GM18526 (cell line): ENCODE data around the gene PDZRN4.

Experiments used
- POLR2A ChIP-seq: IDR thresholded peaks from 3 replicates; pipeline ENCODE4 v1.6.1; 2011; ENCODE audit not compliant: insufficient read length; ENCODE audit errors: extremely low read depth

The PDZRN4 gene

DNA sequence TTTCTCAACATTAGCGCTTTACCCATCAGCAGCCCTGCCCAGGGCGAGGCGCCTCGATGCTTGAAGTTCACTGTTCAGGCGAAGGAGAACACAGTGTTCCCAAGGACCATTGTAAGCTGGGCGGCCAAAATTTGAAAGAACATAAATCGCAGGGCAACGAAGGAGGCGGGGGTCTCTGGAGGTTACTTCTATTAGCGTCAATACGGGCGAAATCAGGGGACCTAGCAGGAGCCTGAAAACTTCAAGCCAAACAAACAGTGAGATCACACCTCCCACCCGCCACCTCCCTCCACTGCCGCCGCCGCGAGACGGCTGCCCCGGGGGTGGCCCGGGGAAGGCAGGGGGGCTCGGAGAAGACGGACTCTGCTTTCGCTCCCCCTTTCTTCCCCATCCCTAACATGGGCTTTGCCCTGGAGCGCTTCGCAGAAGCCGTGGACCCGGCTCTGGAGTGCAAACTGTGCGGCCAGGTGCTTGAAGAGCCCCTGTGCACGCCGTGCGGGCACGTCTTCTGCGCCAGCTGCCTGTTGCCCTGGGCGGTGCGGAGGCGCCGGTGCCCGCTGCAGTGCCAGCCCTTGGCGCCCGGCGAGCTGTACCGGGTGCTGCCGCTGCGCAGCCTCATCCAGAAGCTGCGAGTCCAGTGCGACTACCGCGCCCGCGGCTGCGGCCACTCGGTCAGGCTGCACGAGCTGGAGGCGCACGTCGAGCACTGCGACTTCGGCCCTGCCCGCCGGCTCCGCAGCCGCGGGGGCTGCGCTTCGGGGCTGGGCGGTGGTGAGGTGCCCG is at the start of gene PDZRN4:
Gene PDZRN4 (plus strand): TSS at position 263 of the 783 bp plus-strand sequence.
- TF ChIP-seq POLR2A, result no peak

DNA sequence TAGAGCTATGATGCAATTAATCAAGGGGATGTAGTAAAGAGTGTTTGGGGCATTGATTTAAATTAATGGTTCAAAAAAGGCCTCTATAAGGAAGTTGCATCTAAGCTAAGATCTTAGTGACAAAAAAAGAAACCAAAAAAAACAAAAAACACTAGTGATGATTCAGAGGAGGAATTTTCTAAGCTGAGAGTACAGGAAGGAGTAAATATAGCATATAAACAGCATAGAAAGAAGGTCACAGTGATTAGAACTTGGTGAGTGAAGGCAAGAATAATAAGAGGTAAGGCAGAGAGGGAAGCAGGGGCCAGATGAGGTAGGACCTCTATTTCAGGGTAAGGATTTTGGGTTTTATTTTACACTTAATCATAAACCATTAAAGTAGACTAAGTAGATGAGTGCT is 48.0 kb upstream of the PDZRN4 start:
- no peak for TF ChIP-seq POLR2A

DNA sequence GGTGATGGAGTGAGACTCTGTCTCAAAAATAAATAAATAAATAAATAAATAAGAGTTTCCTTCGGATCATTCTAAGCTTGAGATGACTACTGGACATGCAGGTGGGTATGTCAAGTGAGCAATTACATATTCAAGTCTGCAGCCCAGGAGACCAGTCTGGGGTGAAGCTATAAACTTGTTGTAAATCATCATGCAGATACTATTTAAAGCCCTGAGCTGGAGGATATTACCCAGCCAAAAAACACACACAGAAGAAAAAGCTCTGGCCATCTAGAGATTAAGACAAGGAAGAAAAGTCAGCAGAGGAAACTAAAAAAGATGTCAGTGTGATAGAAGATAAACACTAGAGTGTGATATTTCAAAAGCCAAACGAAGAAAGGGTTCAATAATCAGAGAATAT is 47.0 kb upstream of the PDZRN4 start:
- no peak for TF ChIP-seq POLR2A

DNA sequence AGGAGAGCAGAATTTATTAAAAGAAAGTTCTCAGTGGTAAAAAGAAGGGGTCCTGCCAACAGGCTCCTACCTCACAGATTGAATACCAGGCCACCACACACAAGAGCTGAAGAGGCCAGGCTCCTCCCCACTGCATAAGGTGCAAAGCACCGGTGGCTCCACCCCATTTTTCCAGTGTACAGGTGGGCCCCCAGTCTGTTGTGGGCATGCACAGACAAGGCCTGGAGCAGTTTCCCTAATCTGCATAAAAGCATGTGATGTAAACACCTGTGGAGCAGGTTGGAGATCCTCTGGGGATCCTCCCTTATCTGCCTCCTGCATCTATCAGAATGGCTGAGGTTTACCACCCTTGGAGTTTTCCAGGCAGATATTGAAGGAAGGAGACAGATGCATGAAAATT is 45.7 kb upstream of the PDZRN4 start:
- TF ChIP-seq POLR2A, result no peak

DNA sequence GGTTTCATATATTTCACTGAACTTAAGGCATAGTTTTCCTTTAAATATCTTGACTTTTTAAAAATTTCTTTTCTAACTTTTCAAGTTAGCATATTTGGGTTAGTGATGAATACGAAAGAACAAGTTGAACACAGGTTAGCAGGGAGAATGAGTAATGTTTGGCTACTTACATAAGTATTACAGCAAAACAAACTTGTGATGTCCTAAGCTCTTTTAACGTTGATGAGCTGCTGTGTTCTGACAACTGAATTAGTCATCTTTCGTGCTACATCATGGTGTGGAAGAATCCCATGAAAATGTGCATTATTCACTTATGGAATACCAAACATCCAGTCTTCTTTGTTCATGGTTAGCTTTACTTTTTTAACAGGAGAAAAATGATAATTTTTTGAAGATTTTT is 36.3 kb upstream of the PDZRN4 start:
- no peak for TF ChIP-seq POLR2A

DNA sequence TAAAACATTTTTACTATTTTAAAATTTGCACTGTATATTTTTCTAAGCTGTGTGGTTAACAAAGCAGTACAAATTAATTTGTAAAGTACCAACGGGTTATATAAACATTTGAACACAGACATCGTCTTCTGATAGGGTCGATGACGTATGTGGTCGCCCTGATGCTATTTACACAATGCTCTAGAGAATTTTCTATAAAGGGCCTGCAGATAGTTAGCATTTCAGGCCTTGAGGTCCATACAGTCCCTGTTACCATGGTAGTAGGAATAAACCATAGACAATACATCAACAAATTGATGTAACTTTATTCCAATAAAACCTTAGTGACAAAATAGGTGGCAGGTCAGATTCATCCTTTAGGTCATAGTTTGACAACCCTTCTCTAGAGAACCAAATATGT is 25.7 kb upstream of the PDZRN4 start:
- TF ChIP-seq POLR2A, result no peak

DNA sequence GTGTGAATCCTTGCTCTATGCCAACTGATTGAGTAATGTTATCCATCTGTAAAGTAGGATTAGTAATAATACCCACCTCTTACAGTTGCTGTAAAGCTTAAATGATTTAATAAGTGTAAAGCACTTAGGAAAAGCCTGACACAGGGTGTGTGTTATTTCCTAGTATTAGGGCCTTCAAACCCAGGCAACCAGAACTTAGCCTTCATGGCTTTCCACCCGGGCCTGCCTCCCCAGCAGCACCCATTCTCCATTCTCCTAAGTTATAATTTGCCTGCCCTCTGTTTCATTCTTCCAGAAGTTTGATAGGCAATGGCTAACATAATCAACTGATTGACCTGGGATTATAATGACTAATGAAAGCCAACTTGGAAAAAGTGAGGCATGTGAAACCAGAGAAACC is 20.4 kb upstream of the PDZRN4 start:
- no peak for TF ChIP-seq POLR2A

DNA sequence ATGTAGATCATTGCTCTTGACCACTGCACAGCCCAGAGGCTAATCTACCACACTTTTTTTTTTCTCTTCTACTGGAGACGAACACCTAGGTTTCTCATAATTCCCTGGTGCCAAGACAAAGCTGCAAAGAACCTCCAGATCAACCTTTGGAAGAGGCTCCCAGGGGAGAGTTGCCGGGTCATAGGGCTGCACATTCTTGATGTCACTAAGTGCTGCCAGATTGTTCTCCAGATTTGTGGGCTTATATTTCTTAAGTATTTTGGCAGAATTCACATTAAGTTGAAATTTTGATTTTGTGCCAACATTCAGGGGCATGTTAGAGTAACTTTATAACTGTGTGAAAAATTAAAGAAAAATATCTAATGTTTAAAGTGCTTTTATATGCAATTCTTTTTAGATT is 13.5 kb upstream of the PDZRN4 start:
- TF ChIP-seq POLR2A, result no peak

DNA sequence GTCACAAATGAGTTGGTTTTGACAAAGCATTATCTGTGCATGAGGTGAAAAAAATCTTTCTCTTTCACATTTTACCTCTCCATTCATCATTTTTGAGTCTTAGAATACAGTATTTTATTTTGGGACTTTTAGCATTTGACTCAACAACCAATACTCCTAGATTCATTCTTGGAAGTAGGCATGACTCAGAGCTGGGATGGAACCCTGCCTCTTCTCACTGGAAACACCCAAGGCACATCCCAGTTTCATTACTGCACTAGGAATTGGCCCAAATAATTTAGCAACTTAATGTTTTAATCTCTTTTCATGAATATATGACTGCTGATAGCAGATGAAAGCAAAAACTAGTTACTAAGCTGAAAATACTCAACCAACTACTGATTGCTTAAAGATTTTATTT is 3.3 kb upstream of the PDZRN4 start:
- no peak for TF ChIP-seq POLR2A

DNA sequence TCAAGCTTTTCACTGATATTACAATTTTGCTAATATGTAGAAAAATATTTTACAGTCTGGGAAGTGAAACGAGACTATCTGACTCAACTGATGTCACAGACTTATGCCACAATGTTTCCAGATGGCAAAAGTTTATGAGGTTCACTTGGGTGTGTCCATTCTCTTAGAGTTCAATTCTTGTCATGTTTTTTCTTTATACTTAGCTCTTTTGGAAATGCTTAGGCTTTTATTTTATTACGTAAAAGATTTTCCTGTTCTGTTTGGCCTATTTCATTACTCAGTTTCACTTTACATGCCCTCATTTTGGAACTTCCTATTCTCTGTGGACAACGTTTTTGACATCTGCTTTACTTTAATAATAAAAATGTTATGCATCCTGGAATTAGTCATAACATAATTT is 2.1 kb upstream of the PDZRN4 start:
- no peak for TF ChIP-seq POLR2A

DNA sequence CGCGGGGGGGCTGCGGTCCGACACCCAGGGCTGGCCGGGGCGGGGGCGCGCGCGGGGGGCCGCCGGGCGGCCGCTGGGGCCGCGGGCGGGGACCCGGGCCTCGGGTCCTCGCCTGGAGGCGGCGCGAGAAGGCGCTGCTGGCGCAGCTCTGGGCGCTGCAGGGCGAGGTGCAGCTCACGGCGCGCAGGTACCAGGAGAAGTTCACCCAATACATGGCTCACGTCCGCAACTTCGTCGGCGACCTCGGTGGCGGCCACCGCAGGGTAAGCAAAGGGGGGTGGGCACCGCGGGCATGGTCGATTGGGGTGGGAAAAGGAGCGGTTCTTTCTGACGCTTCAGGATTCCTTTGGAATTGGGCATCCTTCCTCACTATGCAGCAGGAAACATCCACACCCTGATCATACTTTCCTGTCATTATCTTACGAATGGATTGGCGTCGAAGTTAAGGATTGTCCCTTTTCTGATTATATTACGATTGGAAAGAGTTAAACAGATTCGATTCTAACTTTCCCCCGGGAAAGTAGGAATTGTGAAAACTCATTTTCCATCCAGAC is 798 bp downstream of the PDZRN4 start:
- TF ChIP-seq POLR2A, result no peak

DNA sequence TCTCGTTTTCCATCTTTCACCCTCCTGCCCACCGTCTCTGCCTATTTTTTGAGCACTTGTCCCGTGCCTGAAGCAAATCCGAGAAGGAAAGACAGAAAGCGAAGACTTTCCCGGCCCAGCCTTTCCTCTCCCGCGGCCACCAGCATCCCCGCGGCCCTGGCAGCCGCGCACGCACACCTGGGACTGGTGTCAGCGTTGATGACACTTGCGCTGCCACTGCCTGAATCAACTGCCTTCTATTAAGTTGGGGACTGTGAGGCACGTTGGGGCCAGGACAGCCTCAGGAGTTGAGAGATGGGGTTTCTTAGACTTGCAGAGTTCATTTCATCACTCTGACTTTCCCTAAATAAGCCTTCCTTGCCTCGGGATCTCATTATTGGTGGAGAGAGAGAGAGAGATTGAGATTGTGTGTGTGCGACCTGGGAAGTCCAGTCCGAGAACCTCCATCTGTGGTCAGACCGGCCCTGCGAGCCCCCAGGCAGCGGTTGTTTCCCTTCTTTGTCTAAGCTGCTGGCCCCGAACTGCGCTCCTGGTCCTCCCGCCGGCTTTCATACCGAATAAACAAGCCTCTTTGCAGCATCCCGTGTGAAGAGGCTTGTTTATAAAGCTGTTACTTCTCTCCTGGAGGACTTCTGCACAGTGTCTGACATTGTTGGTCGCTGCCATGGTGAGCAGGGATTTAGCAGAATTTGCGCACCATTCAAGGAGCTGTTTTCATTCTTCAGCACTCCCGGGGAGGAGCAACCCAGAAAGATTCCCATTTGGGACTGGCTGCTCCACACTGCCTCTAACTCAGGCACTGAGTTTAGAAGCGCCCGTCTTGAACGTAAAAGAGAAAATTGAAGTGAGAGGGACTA is 1.5 kb downstream of the PDZRN4 start:
- TF ChIP-seq POLR2A, result no peak

DNA sequence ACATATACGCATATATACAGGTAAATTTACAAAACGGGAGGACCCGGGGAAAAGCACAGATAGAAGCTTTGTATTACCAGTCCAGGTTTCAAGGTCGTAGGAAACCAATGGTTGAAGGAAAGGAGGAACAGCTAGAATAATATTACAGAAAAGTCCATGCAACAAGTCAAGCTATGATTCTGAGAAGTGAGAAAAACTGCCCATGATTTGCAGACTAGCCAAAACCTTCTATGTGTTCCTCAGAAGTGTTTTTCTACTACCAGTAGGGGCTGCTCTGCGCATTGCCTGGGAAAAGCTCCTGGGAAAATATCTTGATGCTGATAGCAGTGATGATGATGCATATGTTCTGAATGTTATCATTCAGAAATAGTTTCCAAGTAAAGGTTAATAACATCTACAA is 2.2 kb downstream of the PDZRN4 start:
- TF ChIP-seq POLR2A, result no peak

DNA sequence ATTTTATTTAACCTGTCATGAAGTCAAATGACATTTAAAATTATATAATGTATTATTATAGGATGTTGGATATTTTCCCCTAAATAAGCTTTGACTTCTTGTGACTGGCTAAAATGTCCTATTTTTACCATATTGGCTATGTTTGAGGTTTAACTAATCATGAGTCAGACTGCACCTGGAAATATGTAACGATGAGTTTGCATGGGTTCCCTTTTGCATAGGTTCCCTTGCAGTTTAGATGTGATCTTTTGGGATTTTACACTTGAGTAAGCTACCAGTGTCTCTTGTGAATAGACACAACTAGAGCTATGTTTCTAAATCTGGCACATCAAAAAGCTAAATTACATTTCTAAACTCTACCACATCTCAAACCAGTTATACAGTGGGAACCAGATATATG is 5.2 kb downstream of the PDZRN4 start:
- no peak for TF ChIP-seq POLR2A

DNA sequence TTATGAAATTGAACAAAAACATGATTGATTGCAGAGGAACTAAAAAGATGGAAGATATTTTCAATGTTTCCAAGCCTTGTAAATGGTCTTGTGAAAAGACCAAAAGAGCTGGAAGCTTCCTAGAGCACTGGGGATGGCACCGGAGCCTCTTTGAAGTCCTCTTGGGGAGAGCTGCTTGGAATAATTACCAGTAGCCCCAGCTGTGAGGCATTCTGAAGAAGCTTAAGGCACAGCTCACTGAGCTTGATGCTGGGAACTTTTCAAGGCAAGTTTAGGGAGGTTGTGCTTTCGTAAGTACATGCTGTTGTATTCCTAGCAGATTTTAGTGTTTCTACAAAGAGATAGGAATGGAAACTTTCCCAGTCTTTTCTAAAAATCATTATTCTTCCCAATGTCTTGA is 13.9 kb downstream of the PDZRN4 start:
- TF ChIP-seq POLR2A, result no peak

DNA sequence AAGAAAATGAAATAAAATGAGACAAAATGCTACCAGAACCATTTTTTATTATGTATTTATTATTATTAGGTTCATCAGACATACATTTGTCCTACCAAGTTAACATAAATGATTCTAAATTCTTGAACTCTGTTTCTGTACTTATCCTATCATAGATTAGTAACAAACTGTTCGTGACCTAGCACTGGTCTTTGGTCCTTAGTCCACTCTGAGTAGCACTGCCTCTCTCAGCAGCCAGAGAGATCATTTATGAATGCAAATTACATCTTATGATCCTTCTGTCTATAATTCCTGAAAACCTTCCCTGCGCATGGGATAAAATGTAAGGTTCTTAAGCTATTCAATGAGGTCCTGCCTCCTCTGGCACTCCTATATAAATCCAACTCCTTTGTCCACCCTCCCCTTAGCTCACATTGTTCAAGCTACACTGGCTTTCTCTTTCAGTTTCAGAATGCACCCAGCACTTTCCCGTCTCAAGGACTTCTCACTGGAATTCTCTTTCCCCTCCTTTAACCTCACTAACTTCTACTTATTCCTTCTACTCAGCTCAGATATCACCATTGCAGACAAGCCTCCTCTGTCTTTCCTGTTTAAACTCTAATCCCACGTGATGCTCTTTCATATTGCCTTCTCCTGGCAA is 17.1 kb downstream of the PDZRN4 start:
- no peak for TF ChIP-seq POLR2A
